Uterus (tissue), 4 donors: ENCODE data around the gene MS4A5. TPM values are rescaled to one million over a fixed set of nuclear protein-coding genes. Genes with fewer than 3 reads are reported as not detected.

Experiments used
- DNase-seq, 2 donors: peaks; one replicate each; pipeline ENCODE4 v3.0.0-alpha.2; 2019 to 2020
- H3K27ac ChIP-seq, 2 donors: fragments of 200-600 bp; sonication (generic); 1 replicate in 1 of 2; 2 replicates in 1 of 2; pipeline ENCODE4 v1.5.1; 2016 to 2018
- H3K27me3 ChIP-seq, 2 donors: fragments of 200-600 bp; sonication (generic); one replicate each; pipeline ENCODE4 v1.5.1; 2018 to 2019; ENCODE audit warnings: control low read depth in 1 of 2
- H3K36me3 ChIP-seq, 2 donors: fragments of 200-600 bp; sonication (generic); one replicate each; pipeline ENCODE4 v1.5.1; 2019; ENCODE audit warnings: control low read depth in 1 of 2
- H3K4me1 ChIP-seq, 2 donors: fragments of 200-600 bp; sonication (generic); one replicate each; pipeline ENCODE4 v1.5.1; 2018 to 2019; ENCODE audit warnings: control low read depth in 1 of 2
- H3K4me3 ChIP-seq, 2 donors: fragments of 200-600 bp; sonication (generic); 1 replicate in 1 of 2; 2 replicates in 1 of 2; pipeline ENCODE4 v1.5.1; 2018 to 2019; ENCODE audit warnings: mild to moderate bottlenecking in 1 of 2
- H3K9me3 ChIP-seq, 2 donors: fragments of 200-600 bp; sonication (generic); one replicate each; pipeline ENCODE4 v1.5.1; 2019; ENCODE audit warnings: control low read depth in 1 of 2
- CTCF ChIP-seq, 4 experiments: fragments of 200-600 bp in 2 of 4; fragments of 450-650 bp in 2 of 4; sonication (generic) in 2 of 4; IDR thresholded peaks; one replicate each; pipeline ENCODE4 v1.5.1; 2016 to 2019; ENCODE audit warnings: antibody characterized with exemption in 4 of 4, mild to moderate bottlenecking in 2 of 4, moderate library complexity in 1 of 4
- POLR2A ChIP-seq, 2 donors: fragments of 450-650 bp; IDR thresholded peaks; one replicate each; pipeline ENCODE4 v1.6.1; 2016; ENCODE audit warnings: antibody characterized with exemption in 2 of 2, mild to moderate bottlenecking in 1 of 2, moderate library complexity in 1 of 2
- intact Hi-C: fragments of 100-400 bp; cut with DNase I; formaldehyde crosslinking; loops from one replicate; pipeline ENCODE4 v1.15.1; 2023; ENCODE audit warnings: low total_unique reads
- total RNA-seq, 4 donors: library from RNA; depleted of rRNA in 3 of 4; stranded (reverse); fragments of >200 nt in 3 of 4; gene quantifications; one replicate each; pipeline versions ENCODE4 v1.1.0 to v1.2.4, GENCODE V29; 2014 to 2023
- donor health status: DM: yes; HTN: yes; CAD: no.

The MS4A5 gene, protein sequence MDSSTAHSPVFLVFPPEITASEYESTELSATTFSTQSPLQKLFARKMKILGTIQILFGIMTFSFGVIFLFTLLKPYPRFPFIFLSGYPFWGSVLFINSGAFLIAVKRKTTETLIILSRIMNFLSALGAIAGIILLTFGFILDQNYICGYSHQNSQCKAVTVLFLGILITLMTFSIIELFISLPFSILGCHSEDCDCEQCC
- total RNA-seq = not detected

DNA sequence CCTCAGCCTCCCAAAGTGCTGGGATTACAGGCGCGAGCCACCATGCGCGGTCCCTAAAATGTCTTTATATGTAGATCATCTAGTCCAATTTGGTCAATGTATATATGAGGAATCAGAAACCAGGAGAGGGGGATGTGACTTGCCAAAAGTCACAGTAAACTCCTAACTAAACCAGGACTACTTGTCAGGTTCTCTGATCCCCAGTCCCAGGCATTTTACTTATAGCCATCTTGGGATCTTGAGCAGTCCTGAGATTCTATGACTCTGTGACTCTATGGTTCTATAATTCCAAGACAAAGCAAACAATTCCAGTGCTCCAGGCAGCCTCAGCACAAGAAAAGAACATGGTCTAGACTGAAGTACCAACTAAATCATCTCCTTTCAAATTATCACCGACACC is at the start of gene MS4A5:
Gene MS4A5 (plus strand): TSS at position 301 of the 400 bp plus-strand sequence. CDS start 103 bp downstream, outside the sequence.
- Histone ChIP-seq H3K27ac (no peak within 1 kb of the TSS), H3K4me1 (no peaks in the 10 kb centered on the region), H3K4me3 (no peak within 1 kb of the TSS), H3K27me3 (no peaks in the 10 kb centered on the region), H3K36me3 (no peaks in the 10 kb centered on the region), H3K9me3 (no peaks in the 10 kb centered on the region)
- intact Hi-C loops = no loop called here
- DNase-seq = no peak
- no peak for TF ChIP-seq CTCF (IDR thresholded peaks at IDR 0.05)
- TF ChIP-seq POLR2A (IDR thresholded peaks at IDR 0.05) = no peak

DNA sequence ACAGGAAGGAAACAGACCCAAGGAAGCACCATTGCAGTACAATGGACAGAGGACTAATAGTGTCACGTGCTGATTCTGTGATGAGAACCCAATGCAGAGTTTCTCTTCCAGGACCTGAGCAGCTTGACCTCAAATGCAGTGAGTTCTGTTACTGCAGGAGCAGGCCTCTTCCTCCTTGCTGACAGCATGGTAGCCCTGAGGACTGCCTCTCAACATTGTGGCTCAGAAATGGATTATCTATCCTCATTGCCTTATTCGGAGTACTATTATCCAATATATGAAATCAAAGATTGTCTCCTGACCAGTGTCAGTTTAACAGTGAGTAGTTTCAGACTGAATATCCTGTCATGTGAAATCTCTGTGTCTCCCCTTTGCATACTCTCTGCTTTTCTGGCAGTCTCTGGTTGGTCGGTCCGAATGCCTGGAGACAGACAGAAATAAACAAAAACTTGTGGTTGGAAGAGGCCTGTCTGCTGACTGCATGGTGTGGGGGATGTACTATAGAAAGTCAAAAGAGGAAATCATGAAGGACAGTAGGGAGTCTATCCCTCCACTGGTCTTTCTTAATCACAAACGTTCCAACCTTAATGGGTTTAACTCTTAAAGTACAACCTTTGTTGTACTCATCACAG is 40.0 kb upstream of the MS4A5 start:
- Histone ChIP-seq H3K4me1 (no peaks in the 10 kb centered on the region), H3K36me3 (no peaks in the 10 kb centered on the region), H3K27ac (no peak overlapping the region), H3K4me3 (no peak overlapping the region), H3K27me3 (no peaks in the 10 kb centered on the region), H3K9me3 (no peaks in the 10 kb centered on the region)
- intact Hi-C loops = no loop called here
- no peak for DNase-seq
- TF ChIP-seq POLR2A (IDR thresholded peaks at IDR 0.05) = no peak

DNA sequence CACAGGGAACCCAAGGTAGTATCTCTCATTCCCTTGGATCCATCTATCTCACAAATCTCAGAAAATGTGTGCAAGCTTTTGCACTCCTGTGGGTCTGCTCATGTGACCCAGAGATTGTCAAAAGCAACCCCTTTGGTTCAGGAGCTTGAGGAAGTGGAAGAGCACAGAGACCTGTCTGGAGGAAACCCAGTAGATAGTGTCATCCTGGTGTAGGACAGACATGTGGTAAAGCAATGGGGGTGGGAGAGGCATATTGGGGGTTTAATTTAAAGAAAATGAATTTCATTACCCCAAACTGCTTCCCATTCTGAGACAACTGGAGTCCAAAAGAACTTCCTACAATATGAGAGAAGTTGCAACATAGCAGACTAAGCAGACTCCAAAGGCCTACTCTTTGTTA is 39.0 kb upstream of the MS4A5 start:
- no peaks in the 10 kb centered on the region for H3K4me1 ChIP-seq
- intact Hi-C loops = no loop called here
- H3K27ac ChIP-seq = no peak overlapping the region
- TF ChIP-seq CTCF (IDR thresholded peaks at IDR 0.05) = no peak
- no peak for TF ChIP-seq POLR2A (IDR thresholded peaks at IDR 0.05)
- H3K27me3 ChIP-seq = no peaks in the 10 kb centered on the region
- H3K9me3 ChIP-seq = no peaks in the 10 kb centered on the region
- no peaks in the 10 kb centered on the region for H3K36me3 ChIP-seq
- H3K4me3 ChIP-seq = no peak overlapping the region
- DNase-seq = no peak

DNA sequence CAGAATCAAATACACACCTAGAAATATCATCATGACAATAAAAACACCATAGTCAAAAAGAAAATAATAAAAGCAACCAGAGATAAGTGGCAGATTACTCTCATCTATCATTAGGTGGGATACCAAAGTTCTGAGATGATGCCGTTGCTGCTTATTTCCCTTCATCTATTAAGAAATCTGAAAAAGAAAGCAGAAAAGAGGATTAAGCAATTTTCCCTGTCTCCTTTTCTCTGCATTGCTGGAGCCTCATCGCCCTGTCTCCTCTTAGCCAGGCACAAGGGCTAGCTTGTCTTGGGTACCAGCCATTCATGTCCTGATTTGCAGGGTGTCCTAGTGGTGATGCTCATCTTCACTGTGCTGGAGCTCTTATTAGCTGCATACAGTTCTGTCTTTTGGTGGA is 37.0 kb upstream of the MS4A5 start:
- intact Hi-C loops = no loop called here
- H3K9me3 ChIP-seq = no peaks in the 10 kb centered on the region
- no peaks in the 10 kb centered on the region for H3K4me1 ChIP-seq
- DNase-seq = no peak
- H3K4me3 ChIP-seq = no peak overlapping the region
- no peak for TF ChIP-seq CTCF (IDR thresholded peaks at IDR 0.05)
- TF ChIP-seq POLR2A (IDR thresholded peaks at IDR 0.05) = no peak
- no peaks in the 10 kb centered on the region for H3K27me3 ChIP-seq
- no peaks in the 10 kb centered on the region for H3K36me3 ChIP-seq
- no peak overlapping the region for H3K27ac ChIP-seq

- Histone ChIP-seq H3K4me1 (no peaks in the 10 kb centered on the region), H3K27ac (no peak overlapping the region), H3K27me3 (no peaks in the 10 kb centered on the region), H3K4me3 (no peak overlapping the region), H3K9me3 (no peaks in the 10 kb centered on the region), H3K36me3 (no peaks in the 10 kb centered on the region)
- no peak for DNase-seq
- TF ChIP-seq CTCF (IDR thresholded peaks at IDR 0.05) = no peak
- TF ChIP-seq POLR2A (IDR thresholded peaks at IDR 0.05) = no peak
- intact Hi-C loops = no loop called here
Measured at GRCh38 chr11:60393016-60393415, 36.4 kb upstream of the MS4A5 start.
